Adrenal gland (tissue), 12 donors: ENCODE data around the gene ZSCAN5A. TPM values are rescaled to one million over a fixed set of nuclear protein-coding genes. Genes with fewer than 3 reads are reported as not detected.
"Not testable (repeated sequence)": the region's sequence is repeated elsewhere in the genome, so short reads cannot be mapped to it uniquely, and the experiment has no call there.

Source experiments
- DNase-seq, 7 donors: peaks; one replicate each; pipeline ENCODE4 v3.0.0-alpha.2; 2019 to 2020
- H3K27ac ChIP-seq, 5 donors: fragments of 200-600 bp; sonication (generic) in 4 of 5; 1 replicate in 3 of 5; 2 replicates in 2 of 5; pipeline versions ENCODE4 v1.5.1 to v1.8.0; 2016 to 2020; ENCODE audit warnings: mild to moderate bottlenecking in 1 of 5
- H3K27me3 ChIP-seq: fragments of 200-600 bp; 2 replicates; pipeline ENCODE4 v1.8.0; 2021
- H3K36me3 ChIP-seq, 2 donors: fragments of 200-600 bp; replicated peaks in 1 of 2; 1 replicate in 1 of 2; 2 replicates in 1 of 2; pipeline versions ENCODE4 v1.5.1 to v1.8.0; 2018 to 2022
- H3K4me1 ChIP-seq, 2 donors: fragments of 200-600 bp; replicated peaks in 1 of 2; 1 replicate in 1 of 2; 2 replicates in 1 of 2; pipeline versions ENCODE4 v1.5.1 to v1.8.0; 2018 to 2021
- H3K4me3 ChIP-seq, 4 donors: fragments of 200-600 bp; sonication (generic) in 3 of 4; one replicate each; pipeline ENCODE4 v1.5.1; 2016 to 2018
- H3K9me3 ChIP-seq, 3 donors: fragments of 200-600 bp; sonication (generic) in 1 of 3; replicated peaks in 1 of 3; 1 replicate in 2 of 3; 2 replicates in 1 of 3; pipeline versions ENCODE4 v1.5.1 to v1.8.0; 2016 to 2021
- CTCF ChIP-seq, 6 experiments: fragments of 450-650 bp in 4 of 6; fragments of 200-600 bp in 2 of 6; sonication (generic) in 1 of 6; IDR thresholded peaks; 1 replicate in 5 of 6; 2 replicates in 1 of 6; pipeline versions ENCODE4 v1.5.1 to v1.8.0; 2016 to 2021; ENCODE audit warnings: antibody characterized with exemption in 6 of 6, mild to moderate bottlenecking in 2 of 6, moderate library complexity in 1 of 6
- POLR2A ChIP-seq, 2 donors: fragments of 450-650 bp; IDR thresholded peaks; one replicate each; pipeline ENCODE4 v1.6.1; 2017; ENCODE audit warnings: antibody characterized with exemption in 2 of 2, mild to moderate bottlenecking in 2 of 2, moderate library complexity in 1 of 2
- WGBS, 4 donors: extraction: QIAGEN DNeasy Blood & Tissue Kit in 2 of 4; methylation state at CpG; one replicate each; pipeline versions ENCODE4 v1.1.5 to v1.1.7; 2013 to 2017; 5-methylcytosine and 5-hydroxymethylcytosine counted together
- intact Hi-C, 2 donors: fragments of 100-400 bp; cut with DNase I; formaldehyde crosslinking; loops; one replicate each; pipeline versions ENCODE4 v1.14.1 to v1.15.0; 2022 to 2023
- polyA plus RNA-seq, 3 donors: library from polyadenylated mRNA; stranded (reverse); fragments of 200-250 nt in 2 of 3; fragments of 350-450 nt in 1 of 3; fragmentation: Illumina TruSeq in 1 of 3; extraction: RNeasy Lipid Tissue Mini Kit (QIAGEN cat#74804) in 1 of 3; gene quantifications; one replicate each; pipeline ENCODE4 v1.2.3, GENCODE V29; 2013 to 2014
- total RNA-seq, 9 donors: library from RNA; depleted of rRNA in 4 of 9; stranded (reverse); fragments of >200 nt in 4 of 9; fragments of 120-200 nt in 1 of 9; fragmentation: NEBNext Ultra II Directional in 1 of 9; extraction: Animal tissue kit (Norgen Biotek cat#: 25700) in 1 of 9; gene quantifications; one replicate each; pipeline versions ENCODE4 v1.1.0 to v1.2.4, GENCODE V29; 2013 to 2023
- donor health status: healthy with polysubstance abuse.
- donor health status: Bipolar disorder and iron deficiency.
- donor health status: DM: yes; HTN: yes; CAD: no.
- donor health status: DM: no; HTN: no; CAD: no.
- donor health status: DM: no; HTN: no; CAD: no.
- donor health status: DM: yes; HTN: yes; CAD: no.

The ZSCAN5A gene
- total and polyA plus RNA-seq, 12 donors, result 4.5 to 20.1 (median 8.1) TPM

- H3K4me1 ChIP-seq, result peaks cover under 1 to 17% of the 10 kb centered on the region in 2 donors
- no peaks in the 10 kb centered on the region for H3K9me3 ChIP-seq
- 79 to 84% (median 82%) methylated on average over 8 of the region's 8 CpGs for WGBS, 4 donors
- TF ChIP-seq POLR2A (IDR thresholded peaks at IDR 0.05), result no peak
- no peak for TF ChIP-seq CTCF (IDR thresholded peaks at IDR 0.05)
- no peaks in the 10 kb centered on the region for H3K27me3 ChIP-seq
- H3K36me3 ChIP-seq, result peaks cover 0 to 9% of the 10 kb centered on the region in 2 donors
- intact Hi-C loops, result no loop called here
- H3K27ac ChIP-seq, result no peak overlapping the region
- no peak for DNase-seq
- no peak overlapping the region for H3K4me3 ChIP-seq
Observed at GRCh38 chr19:56310462-56310861, 4.2 kb downstream of the ZSCAN5A start.

GRCh38 chr19:56309511-56310185 is 5.0 kb downstream of the ZSCAN5A start:
- Histone ChIP-seq H3K36me3 (peaks cover 0 to 9% of the 10 kb centered on the region in 2 donors), H3K27ac (no peak overlapping the region), H3K9me3 (no peaks in the 10 kb centered on the region), H3K4me1 (peaks cover 0 to 16% of the 10 kb centered on the region in 2 donors), H3K27me3 (no peaks in the 10 kb centered on the region), H3K4me3 (no peak overlapping the region)
- intact Hi-C loops, result loop anchor here in 1 of 2 donors (10.0 kb wide), 1 partner anchor 55 kb away; no protein-coding TSS in a partner anchor
- TF ChIP-seq POLR2A (IDR thresholded peaks at IDR 0.05) (no peak), CTCF (IDR thresholded peaks at IDR 0.05) (peak; percentile 58 to 68 (median 66))
- WGBS, 4 donors, result 78 to 87% (median 81%) methylated on average over 7 to 11 of the region's 11 CpGs
- DNase-seq, result peak; percentile 39 to 71 (median 63)

GRCh38 chr19:56308792-56309191 is 5.8 kb downstream of the ZSCAN5A start:
- no peaks in the 10 kb centered on the region for H3K9me3 ChIP-seq
- H3K27me3 ChIP-seq, result no peaks in the 10 kb centered on the region
- no peak for DNase-seq
- intact Hi-C loops, result loop anchor here in 1 of 2 donors (10.0 kb wide), 1 partner anchor 54 kb away; no protein-coding TSS in a partner anchor
- peaks cover 0 to 12% of the 10 kb centered on the region in 2 donors for H3K4me1 ChIP-seq
- TF ChIP-seq POLR2A (IDR thresholded peaks at IDR 0.05) (no peak), CTCF (IDR thresholded peaks at IDR 0.05) (no peak)
- H3K27ac ChIP-seq, result no peak overlapping the region
- 89 to 93% (median 91%) methylated on average over 7 of the region's 7 CpGs for WGBS, 4 donors
- no peak overlapping the region for H3K4me3 ChIP-seq
- H3K36me3 ChIP-seq, result peaks cover 0 to 9% of the 10 kb centered on the region in 2 donors

GRCh38 chr19:56307062-56307461 is 7.6 kb downstream of the ZSCAN5A start:
- WGBS, 4 donors, result 64 to 81% (median 80%) methylated on average over 6 of the region's 6 CpGs
- not testable (repeated sequence) for H3K9me3 ChIP-seq, H3K4me1 ChIP-seq, H3K4me3 ChIP-seq, H3K27me3 ChIP-seq, DNase-seq, H3K36me3 ChIP-seq
- H3K27ac ChIP-seq, result peak overlapping the region in 3 of 5 donors; percentile 1 to 61 (median 51)
- intact Hi-C loops, result loop anchor here in 1 of 2 donors (10.0 kb wide), 1 partner anchor 52 kb away; no protein-coding TSS in a partner anchor
